A673 (cell line): Measurements from ENCODE around the gene NFIB.

Experiments
- CTCF ChIP-seq: fragments of 300-800, 200-600 bp; sonication (generic); conservative IDR thresholded peaks from 2 replicates; pipeline ENCODE4 v1.5.1; 2017; ENCODE audit warnings: low read depth, mild to moderate bottlenecking, antibody characterized with exemption, low read length, moderate library complexity, mixed read lengths
- EZH2 ChIP-seq: fragments of 200-600 bp; sonication (generic); IDR thresholded peaks from 2 replicates; pipeline ENCODE4 v1.6.1; 2017; ENCODE audit warnings: borderline replicate concordance, low read depth, mild to moderate bottlenecking, mixed read lengths, antibody characterized with exemption, low read length; ENCODE audit not compliant: poor library complexity, severe bottlenecking

DNA sequence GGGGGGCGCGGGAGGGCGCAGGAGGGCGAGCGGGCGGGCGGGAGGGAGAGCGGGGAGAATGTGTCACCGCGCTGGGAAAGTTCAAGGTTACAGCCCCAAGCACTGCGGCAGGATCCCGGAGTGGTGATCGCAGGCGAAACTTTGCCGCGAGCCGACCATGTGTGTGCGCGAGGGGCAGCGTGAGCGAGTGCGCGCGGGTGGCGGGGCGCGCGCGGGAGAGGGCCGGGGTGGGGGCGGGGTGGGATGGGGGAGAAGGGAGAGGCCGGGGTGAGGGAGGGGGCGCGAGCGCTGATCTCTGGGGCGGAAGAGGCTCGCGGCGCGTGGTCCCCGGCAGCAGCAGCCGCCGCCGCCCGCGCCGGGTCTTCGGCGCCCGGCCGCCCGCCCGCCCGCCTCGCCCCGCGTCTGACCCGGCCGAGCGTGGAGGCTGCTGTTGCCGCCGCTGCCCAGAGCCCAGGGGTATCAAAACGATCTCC lies at the start of gene NFIB:
- TF ChIP-seq CTCF (no peak), EZH2 (no peak)
